ENCODE measurements around the gene UNG. TPM values are rescaled to one million over a fixed set of nuclear protein-coding genes. Genes with fewer than 3 reads are reported as not detected.

UNG gene
- total RNA-seq, 3 donors from 2014 or later = 23.2 to 28.7 (median 23.9) TPM

DNA sequence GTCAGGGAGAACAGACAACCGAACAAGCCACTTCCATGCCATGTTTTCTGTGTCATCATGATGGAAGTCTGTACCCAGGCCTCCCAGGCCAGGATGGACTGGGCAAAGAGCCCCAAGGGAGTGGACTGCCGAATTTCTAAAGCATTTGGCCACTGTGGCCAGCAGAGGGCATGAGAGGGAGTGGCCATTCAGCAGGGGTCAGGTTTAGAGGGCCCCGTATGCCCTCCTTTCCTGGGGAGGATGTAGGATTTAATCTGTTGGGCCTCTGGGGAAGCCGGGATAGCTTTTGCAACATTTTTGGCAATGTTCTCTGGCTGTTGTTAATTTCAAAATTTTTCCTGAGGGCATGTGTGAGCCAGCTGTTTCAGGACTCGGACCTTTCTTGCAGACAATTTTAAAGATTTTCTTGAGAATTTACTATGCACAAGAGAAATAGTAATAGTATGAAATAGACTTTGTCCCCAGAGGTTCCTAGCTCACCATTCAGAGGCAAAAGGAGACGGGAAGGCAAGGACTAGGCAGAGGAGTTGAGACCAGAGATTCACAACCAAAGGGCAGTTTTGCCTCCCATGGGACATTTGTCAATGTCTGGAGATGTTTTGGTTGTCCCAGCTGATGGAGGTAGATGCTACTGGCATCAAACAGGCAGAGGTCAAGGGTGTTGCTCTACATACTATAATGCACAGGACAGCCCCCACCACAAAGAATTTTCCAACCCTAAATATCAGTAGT, 37.0 kb downstream of the UNG start:
- no peak overlapping the region for H3K4me3 ChIP-seq
- TF ChIP-seq POLR2AphosphoS5 (IDR thresholded peaks at IDR 0.05) (peak in 2 of 3 donors; percentile 34 to 67), POLR2A (IDR thresholded peaks at IDR 0.05) (no peak)
- TF ChIP-seq, protein P1, sequence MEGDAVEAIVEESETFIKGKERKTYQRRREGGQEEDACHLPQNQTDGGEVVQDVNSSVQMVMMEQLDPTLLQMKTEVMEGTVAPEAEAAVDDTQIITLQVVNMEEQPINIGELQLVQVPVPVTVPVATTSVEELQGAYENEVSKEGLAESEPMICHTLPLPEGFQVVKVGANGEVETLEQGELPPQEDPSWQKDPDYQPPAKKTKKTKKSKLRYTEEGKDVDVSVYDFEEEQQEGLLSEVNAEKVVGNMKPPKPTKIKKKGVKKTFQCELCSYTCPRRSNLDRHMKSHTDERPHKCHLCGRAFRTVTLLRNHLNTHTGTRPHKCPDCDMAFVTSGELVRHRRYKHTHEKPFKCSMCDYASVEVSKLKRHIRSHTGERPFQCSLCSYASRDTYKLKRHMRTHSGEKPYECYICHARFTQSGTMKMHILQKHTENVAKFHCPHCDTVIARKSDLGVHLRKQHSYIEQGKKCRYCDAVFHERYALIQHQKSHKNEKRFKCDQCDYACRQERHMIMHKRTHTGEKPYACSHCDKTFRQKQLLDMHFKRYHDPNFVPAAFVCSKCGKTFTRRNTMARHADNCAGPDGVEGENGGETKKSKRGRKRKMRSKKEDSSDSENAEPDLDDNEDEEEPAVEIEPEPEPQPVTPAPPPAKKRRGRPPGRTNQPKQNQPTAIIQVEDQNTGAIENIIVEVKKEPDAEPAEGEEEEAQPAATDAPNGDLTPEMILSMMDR (IDR thresholded peaks at IDR 0.05) = peak in 2 of 3 donors; percentile 23 to 44
- peaks cover 0 to 6% of the 10 kb centered on the region in 2 donors for H3K4me1 ChIP-seq
- no peak for DNase-seq (ENCODE audit: low spot score in 2 of 2)
- no peaks in the 10 kb centered on the region for H3K9me3 ChIP-seq
- intact Hi-C loops (cut with DNase I; ENCODE audit: low total_unique reads) = no loop called here
- H3K27me3 ChIP-seq = no peaks in the 10 kb centered on the region
- peak overlapping the region; percentile 51 to 71 for H3K27ac ChIP-seq
- no peaks in the 10 kb centered on the region for H3K36me3 ChIP-seq

DNA sequence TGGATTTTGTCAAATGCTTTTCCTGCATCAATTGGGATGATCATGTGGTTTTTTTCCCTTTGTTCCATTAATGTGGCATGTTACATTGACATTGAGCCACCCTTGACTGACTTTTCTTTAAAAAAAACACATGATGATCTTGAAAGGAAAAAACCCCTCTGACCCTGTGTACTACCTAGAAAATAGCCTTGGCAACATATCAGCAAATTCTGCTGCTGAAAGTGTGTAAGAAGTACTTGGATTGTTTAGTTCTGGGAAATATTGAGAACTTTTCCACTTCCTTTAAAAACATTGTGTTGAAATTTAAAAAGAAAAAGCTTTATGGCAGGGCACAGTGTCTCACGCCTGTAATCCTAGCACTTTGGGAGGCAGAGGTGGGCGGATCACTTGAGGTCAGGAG, 39.7 kb downstream of the UNG start:
- H3K9me3 ChIP-seq = no peaks in the 10 kb centered on the region
- H3K36me3 ChIP-seq = no peaks in the 10 kb centered on the region
- intact Hi-C loops (cut with DNase I; ENCODE audit: low total_unique reads) = no loop called here
- no peak overlapping the region for H3K4me3 ChIP-seq
- no peak for DNase-seq (ENCODE audit: low spot score in 2 of 2)
- TF ChIP-seq POLR2A (IDR thresholded peaks at IDR 0.05) (no peak), POLR2AphosphoS5 (IDR thresholded peaks at IDR 0.05) (peak in 1 of 3 donors; percentile 42)
- TF ChIP-seq, protein P1 (IDR thresholded peaks at IDR 0.05) = no peak
- peak overlapping the region; percentile 57 to 81 for H3K27ac ChIP-seq
- H3K4me1 ChIP-seq = peaks cover 0 to 6% of the 10 kb centered on the region in 2 donors
- no peaks in the 10 kb centered on the region for H3K27me3 ChIP-seq

DNA sequence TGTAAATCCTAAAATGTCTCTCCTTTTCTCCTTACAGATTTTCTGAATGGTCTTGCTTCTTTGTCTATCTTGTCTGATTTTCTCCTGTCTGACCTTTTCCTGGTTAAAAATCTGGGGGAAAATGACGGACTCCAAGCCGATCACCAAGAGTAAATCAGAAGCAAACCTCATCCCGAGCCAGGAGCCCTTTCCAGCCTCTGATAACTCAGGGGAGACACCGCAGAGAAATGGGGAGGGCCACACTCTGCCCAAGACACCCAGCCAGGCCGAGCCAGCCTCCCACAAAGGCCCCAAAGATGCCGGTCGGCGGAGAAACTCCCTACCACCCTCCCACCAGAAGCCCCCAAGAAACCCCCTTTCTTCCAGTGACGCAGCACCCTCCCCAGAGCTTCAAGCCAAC, 42.0 kb downstream of the UNG start:
- no peaks in the 10 kb centered on the region for H3K36me3 ChIP-seq
- intact Hi-C loops (cut with DNase I; ENCODE audit: low total_unique reads) = no loop called here
- H3K27ac ChIP-seq = peak overlapping the region in 1 of 2 donors; percentile 7
- DNase-seq (ENCODE audit: low spot score in 2 of 2) = no peak
- TF ChIP-seq POLR2AphosphoS5 (IDR thresholded peaks at IDR 0.05) (no peak), POLR2A (IDR thresholded peaks at IDR 0.05) (no peak)
- TF ChIP-seq, protein P1 (IDR thresholded peaks at IDR 0.05) = no peak
- H3K4me1 ChIP-seq = peaks cover 0 to 2% of the 10 kb centered on the region in 2 donors
- no peaks in the 10 kb centered on the region for H3K9me3 ChIP-seq
- H3K4me3 ChIP-seq = no peak overlapping the region
- H3K27me3 ChIP-seq = no peaks in the 10 kb centered on the region

DNA sequence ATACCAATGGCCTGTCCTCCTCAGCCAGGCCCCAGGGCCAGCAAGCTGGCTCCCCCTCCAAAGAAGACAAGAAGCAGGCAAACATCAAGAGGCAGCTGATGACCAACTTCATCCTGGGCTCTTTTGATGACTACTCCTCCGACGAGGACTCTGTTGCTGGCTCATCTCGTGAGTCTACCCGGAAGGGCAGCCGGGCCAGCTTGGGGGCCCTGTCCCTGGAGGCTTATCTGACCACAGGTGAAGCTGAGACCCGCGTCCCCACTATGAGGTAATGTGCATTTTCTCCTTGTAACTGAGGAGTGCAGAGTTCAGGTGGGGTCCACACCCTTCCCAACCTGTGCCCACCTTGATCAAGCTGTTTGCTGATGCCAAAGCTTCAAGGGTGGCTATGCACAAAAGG, 42.4 kb downstream of the UNG start:
- DNase-seq (ENCODE audit: low spot score in 2 of 2) = no peak
- Histone ChIP-seq H3K9me3 (no peaks in the 10 kb centered on the region), H3K4me3 (no peak overlapping the region), H3K36me3 (no peaks in the 10 kb centered on the region), H3K27me3 (no peaks in the 10 kb centered on the region), H3K27ac (peak overlapping the region in 1 of 2 donors; percentile 7), H3K4me1 (no peaks in the 10 kb centered on the region)
- TF ChIP-seq, protein P1 (IDR thresholded peaks at IDR 0.05) = no peak
- TF ChIP-seq POLR2A (IDR thresholded peaks at IDR 0.05) (no peak), POLR2AphosphoS5 (IDR thresholded peaks at IDR 0.05) (no peak)
- intact Hi-C loops (cut with DNase I; ENCODE audit: low total_unique reads) = no loop called here

DNA sequence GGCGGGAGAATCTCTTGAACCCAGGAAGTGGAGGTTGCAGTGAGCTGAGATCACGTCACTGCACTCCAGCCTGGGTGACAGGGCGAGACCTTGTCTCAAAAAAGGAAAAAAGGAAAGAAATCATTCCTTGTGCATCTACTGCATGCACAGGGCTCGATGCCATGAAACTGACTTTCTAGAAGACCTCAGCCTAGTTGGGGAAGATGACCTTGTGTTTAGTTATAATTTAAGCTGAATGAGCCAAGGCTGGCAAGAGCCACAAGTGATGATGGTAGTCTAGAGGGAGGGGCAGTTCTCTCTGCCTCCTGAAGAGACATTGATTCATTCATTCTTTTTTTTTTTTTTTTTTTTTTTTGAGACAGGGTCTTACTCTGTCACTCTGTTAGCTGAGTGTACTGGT, 43.2 kb downstream of the UNG start:
- intact Hi-C loops (cut with DNase I; ENCODE audit: low total_unique reads) = no loop called here
- no peak overlapping the region for H3K27ac ChIP-seq
- no peak for DNase-seq (ENCODE audit: low spot score in 2 of 2)

More for the DNA sequence above, 43.2 kb downstream of the UNG start:
- H3K9me3 ChIP-seq = no peaks in the 10 kb centered on the region
- H3K4me3 ChIP-seq = no peak overlapping the region
- TF ChIP-seq POLR2A (IDR thresholded peaks at IDR 0.05) (no peak), POLR2AphosphoS5 (IDR thresholded peaks at IDR 0.05) (no peak)
- TF ChIP-seq, protein P1 (IDR thresholded peaks at IDR 0.05) = no peak
- H3K36me3 ChIP-seq = no peaks in the 10 kb centered on the region
- H3K4me1 ChIP-seq = no peaks in the 10 kb centered on the region
- no peaks in the 10 kb centered on the region for H3K27me3 ChIP-seq

Data from breast epithelium (tissue), 4 donors.